DOHH2 (cell line): Measurements from ENCODE around the gene RAVER1.

Experiments
- EZH2phosphoT487 ChIP-seq: fragments of 200-600 bp; sonication (generic); IDR thresholded peaks from 2 replicates; pipeline ENCODE4 v1.6.1; 2017; ENCODE audit warnings: borderline replicate concordance, mild to moderate bottlenecking, antibody characterized with exemption, low read length, moderate library complexity, mixed read lengths
- TF ChIP-seq, protein P1 (sequence below): fragments of 200-600 bp; sonication (generic); IDR thresholded peaks from one replicate; pipeline ENCODE4 v1.5.1; 2014; ENCODE audit warnings: antibody characterized with exemption, mild to moderate bottlenecking, low read depth, low read length; ENCODE audit not compliant: poor library complexity, severe bottlenecking

DNA sequence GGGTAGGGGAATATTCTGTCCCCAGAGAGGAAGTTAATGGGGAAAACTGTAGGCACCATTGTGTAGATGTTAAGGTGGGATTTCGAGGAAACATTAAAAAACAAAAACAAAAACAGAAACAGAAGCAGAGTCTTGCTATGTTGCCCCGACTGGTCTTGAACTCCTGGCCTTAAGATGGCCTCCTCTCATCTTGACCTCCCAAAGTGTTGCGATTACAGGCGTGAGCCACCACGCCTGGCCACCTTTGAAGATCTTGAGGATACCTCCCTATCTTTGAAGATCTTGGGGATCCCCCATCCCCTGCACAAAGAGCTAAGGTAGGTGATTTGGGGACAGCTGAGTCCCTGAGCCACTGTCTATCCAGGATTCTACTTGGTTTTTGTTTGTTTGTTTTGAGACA, 6.6 kb upstream of the RAVER1 start:
- TF ChIP-seq, protein P1, sequence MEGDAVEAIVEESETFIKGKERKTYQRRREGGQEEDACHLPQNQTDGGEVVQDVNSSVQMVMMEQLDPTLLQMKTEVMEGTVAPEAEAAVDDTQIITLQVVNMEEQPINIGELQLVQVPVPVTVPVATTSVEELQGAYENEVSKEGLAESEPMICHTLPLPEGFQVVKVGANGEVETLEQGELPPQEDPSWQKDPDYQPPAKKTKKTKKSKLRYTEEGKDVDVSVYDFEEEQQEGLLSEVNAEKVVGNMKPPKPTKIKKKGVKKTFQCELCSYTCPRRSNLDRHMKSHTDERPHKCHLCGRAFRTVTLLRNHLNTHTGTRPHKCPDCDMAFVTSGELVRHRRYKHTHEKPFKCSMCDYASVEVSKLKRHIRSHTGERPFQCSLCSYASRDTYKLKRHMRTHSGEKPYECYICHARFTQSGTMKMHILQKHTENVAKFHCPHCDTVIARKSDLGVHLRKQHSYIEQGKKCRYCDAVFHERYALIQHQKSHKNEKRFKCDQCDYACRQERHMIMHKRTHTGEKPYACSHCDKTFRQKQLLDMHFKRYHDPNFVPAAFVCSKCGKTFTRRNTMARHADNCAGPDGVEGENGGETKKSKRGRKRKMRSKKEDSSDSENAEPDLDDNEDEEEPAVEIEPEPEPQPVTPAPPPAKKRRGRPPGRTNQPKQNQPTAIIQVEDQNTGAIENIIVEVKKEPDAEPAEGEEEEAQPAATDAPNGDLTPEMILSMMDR: no peak
- no peak for TF ChIP-seq EZH2phosphoT487
